Endodermal cell (in vitro differentiated cells): ENCODE results near the gene TMEM205. TPM values are rescaled to one million over a fixed set of nuclear protein-coding genes. Genes with fewer than 3 reads are reported as not detected.
"Not testable (repeated sequence)": the region's sequence is repeated elsewhere in the genome, so short reads cannot be mapped to it uniquely, and the experiment has no call there.

Experiments
- DNase-seq: peaks from one replicate; pipeline ENCODE4 v3.0.0-alpha.2; 2017
- H3K27ac ChIP-seq: 2 replicates; pipeline ENCODE4 v1.5.1; 2013; ENCODE audit warnings: mild to moderate bottlenecking, low read depth, low read length, moderate library complexity
- H3K27me3 ChIP-seq: 2 replicates; pipeline ENCODE4 v1.6.1; 2013; ENCODE audit warnings: mild to moderate bottlenecking, low read length, moderate library complexity; ENCODE audit not compliant: insufficient read depth, control insufficient read depth, poor library complexity, severe bottlenecking
- H3K36me3 ChIP-seq: 2 replicates; pipeline ENCODE4 v1.7.0; 2013; ENCODE audit warnings: mild to moderate bottlenecking, low read length, moderate library complexity; ENCODE audit not compliant: control insufficient read depth, insufficient read depth
- H3K4me1 ChIP-seq: one replicate; pipeline ENCODE4 v1.7.0; 2013; ENCODE audit warnings: low read length; ENCODE audit not compliant: control insufficient read depth, insufficient read depth
- H3K4me3 ChIP-seq: 2 replicates; pipeline ENCODE4 v1.5.1; 2013; ENCODE audit warnings: mild to moderate bottlenecking, low read length, moderate library complexity
- H3K9ac ChIP-seq: 2 replicates; pipeline ENCODE4 v1.6.1; 2013; ENCODE audit warnings: mild to moderate bottlenecking, low read length, moderate library complexity; ENCODE audit not compliant: poor library complexity, severe bottlenecking; ENCODE audit errors: extremely low read depth
- H3K9me3 ChIP-seq: 2 replicates; pipeline ENCODE4 v1.6.1; 2013; ENCODE audit warnings: mild to moderate bottlenecking, low read length, moderate library complexity; ENCODE audit not compliant: control insufficient read depth
- H3K27ac Mint-ChIP-seq: 2 replicates; pipeline ENCODE4 v1.8.0; 2020; ENCODE audit warnings: mixed read lengths
- H3K27me3 Mint-ChIP-seq: 2 replicates; pipeline ENCODE4 v1.8.0; 2021; ENCODE audit warnings: mild to moderate bottlenecking, mixed read lengths; ENCODE audit not compliant: insufficient read depth
- H3K36me3 Mint-ChIP-seq: 2 replicates; pipeline ENCODE4 v1.8.0; 2020; ENCODE audit warnings: low read depth, mixed read lengths
- H3K4me1 Mint-ChIP-seq: 2 replicates; pipeline ENCODE4 v1.8.0; 2020; ENCODE audit warnings: mixed read lengths
- H3K4me3 Mint-ChIP-seq: 2 replicates; pipeline ENCODE4 v1.8.0; 2020; ENCODE audit warnings: mild to moderate bottlenecking, moderate library complexity, mixed read lengths
- H3K9me3 Mint-ChIP-seq: 2 replicates; pipeline ENCODE4 v1.8.0; 2020; ENCODE audit warnings: mild to moderate bottlenecking, mixed read lengths
- WGBS, 2 experiments: methylation state at CpG; one replicate each; pipeline versions ENCODE4 v1.1.5 to v1.1.7; 2013; ENCODE audit warnings: missing lambda C conversion rate in 2 of 2, mixed read lengths in 1 of 2; ENCODE audit not compliant: insufficient coverage in 1 of 2, insufficient read length in 1 of 2; 5-methylcytosine and 5-hydroxymethylcytosine counted together
- total RNA-seq, 2 donors: library from RNA; stranded (reverse); fragmentation: NEBNext Ultra II Directional in 1 of 2; extraction: Animal tissue kit (Norgen Biotek cat#: 25700) in 1 of 2; gene quantifications; 2 replicates in 1 of 2; 3 replicates in 1 of 2; pipeline ENCODE4 v1.2.1, GENCODE V29; 2021
- TF ChIP-seq, protein P1 (sequence below): fragments of 200-600 bp; sonication (generic); conservative IDR thresholded peaks from 2 replicates; pipeline ENCODE4 v1.5.0; 2021; ENCODE audit warnings: antibody characterized with exemption, mild to moderate bottlenecking

TMEM205 gene
- total RNA-seq, 2 donors from 2014 or later = 58.2 to 58.9 TPM

DNA sequence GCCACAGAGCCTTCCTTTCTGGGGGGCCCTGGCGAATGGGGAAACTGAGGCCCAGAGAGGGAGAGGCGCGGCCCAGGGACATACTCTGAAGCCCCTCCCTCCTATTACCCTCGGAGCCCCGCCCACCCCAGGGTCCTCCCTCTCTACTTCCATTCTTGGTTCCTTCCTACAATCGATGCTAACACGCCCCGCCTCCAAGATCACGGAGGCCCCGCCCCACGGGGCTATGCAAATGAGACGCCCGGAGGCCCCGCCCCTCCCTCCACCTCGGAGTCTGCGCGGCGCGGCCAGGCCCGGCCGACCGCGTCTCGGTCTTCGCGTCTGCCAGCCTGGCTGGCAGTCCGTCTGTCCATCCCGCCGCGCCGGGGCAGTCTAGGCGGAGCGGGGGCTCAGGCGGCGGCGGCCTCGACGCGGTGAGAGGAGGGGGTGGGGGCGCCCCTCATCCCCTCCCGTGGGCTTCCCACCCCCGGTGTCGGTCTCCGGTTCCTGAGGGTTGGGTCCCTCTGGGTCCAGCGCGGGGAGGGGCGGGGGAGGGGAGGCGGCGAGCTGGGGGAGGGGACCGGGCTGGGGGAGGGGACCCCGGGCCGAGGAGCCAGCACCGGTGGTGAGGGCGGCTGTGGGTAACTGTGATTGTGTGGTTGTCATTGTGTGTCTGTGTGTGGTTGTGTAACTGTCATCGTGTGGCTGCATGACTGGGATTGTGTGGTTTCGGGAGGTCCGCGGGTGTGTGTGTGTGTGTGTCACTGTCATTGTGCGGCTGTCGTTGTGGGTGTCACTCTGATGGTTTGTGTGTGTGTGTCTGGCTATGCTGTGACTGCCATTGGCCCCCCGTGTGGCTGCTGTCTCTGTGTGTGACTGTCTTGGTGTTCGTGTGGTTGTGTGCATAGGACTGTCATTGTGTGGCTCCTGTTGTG is 9.3 kb upstream of the TMEM205 start, which contains the start of gene PLPPR2:
TSS of gene PLPPR2 (plus strand) at position 273 of the 914 bp plus-strand sequence. CDS start 2,242 bp downstream, outside the sequence.
- Histone ChIP-seq H3K36me3 (no peaks in the 10 kb centered on the region), H3K9me3 (no peaks in the 10 kb centered on the region), H3K27me3 (peaks cover 7% of the 10 kb centered on the region), H3K4me3 (peak within 1 kb of the TSS; percentile 71), H3K4me1 (no peaks in the 10 kb centered on the region), H3K9ac (no peak within 1 kb of the TSS), H3K27ac (no peak within 1 kb of the TSS)
- Mint-ChIP-seq H3K4me3 (peak within 1 kb of the TSS; percentile 44), H3K27ac (no peak within 1 kb of the TSS), H3K27me3 (peaks cover 67% of the 10 kb centered on the region), H3K9me3 (no peaks in the 10 kb centered on the region), H3K36me3 (no peaks in the 10 kb centered on the region), H3K4me1 (peaks cover 4% of the 10 kb centered on the region)
- peak; percentile 98 for DNase-seq
- 13 to 40% methylated on average over 4 to 52 of the region's 62 CpGs for WGBS, 2 experiments
- TF ChIP-seq, protein P1, sequence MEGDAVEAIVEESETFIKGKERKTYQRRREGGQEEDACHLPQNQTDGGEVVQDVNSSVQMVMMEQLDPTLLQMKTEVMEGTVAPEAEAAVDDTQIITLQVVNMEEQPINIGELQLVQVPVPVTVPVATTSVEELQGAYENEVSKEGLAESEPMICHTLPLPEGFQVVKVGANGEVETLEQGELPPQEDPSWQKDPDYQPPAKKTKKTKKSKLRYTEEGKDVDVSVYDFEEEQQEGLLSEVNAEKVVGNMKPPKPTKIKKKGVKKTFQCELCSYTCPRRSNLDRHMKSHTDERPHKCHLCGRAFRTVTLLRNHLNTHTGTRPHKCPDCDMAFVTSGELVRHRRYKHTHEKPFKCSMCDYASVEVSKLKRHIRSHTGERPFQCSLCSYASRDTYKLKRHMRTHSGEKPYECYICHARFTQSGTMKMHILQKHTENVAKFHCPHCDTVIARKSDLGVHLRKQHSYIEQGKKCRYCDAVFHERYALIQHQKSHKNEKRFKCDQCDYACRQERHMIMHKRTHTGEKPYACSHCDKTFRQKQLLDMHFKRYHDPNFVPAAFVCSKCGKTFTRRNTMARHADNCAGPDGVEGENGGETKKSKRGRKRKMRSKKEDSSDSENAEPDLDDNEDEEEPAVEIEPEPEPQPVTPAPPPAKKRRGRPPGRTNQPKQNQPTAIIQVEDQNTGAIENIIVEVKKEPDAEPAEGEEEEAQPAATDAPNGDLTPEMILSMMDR = no peak

- H3K9me3 ChIP-seq, H3K4me1 ChIP-seq, H3K4me3 ChIP-seq, H3K9me3 Mint-ChIP-seq, H3K4me3 Mint-ChIP-seq, H3K36me3 ChIP-seq, H3K27ac Mint-ChIP-seq, H3K27me3 ChIP-seq, DNase-seq, H3K36me3 Mint-ChIP-seq, H3K9ac ChIP-seq, H3K27ac ChIP-seq, H3K4me1 Mint-ChIP-seq: not testable (repeated sequence)
- peaks cover 57% of the 10 kb centered on the region for H3K27me3 Mint-ChIP-seq
- WGBS, 2 experiments = 89 to 98% methylated on average over 4 of the region's 4 CpGs
Observed at GRCh38 chr19:11354102-11354501, 8.0 kb upstream of the TMEM205 start.

DNA sequence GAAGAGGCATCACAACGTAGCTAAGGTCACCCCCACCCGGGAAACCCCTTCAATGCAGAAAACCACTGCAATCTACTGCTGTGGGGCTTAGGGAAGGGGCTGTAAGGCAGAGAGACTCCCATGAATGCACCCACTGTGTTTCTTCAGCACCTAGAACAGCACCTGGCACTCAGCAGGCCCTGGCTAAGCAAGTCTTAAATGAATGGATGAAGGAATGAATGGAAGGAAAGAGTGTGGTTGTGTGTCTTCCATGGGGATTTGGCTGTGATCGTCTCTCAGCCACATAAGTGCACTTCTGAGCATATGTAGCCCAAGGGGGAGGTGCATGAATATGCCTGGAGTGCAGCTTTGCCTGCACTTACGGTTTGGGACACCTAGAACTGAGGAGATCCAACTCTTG is 3.1 kb upstream of the TMEM205 start:
- Histone ChIP-seq H3K4me3 (no peak overlapping the region), H3K9ac (no peak overlapping the region), H3K27ac (no peak overlapping the region), H3K36me3 (no peaks in the 10 kb centered on the region), H3K4me1 (peaks cover 3% of the 10 kb centered on the region), H3K9me3 (no peaks in the 10 kb centered on the region), H3K27me3 (no peaks in the 10 kb centered on the region)
- TF ChIP-seq, protein P1 = no peak
- H3K27me3 Mint-ChIP-seq = peaks cover 24% of the 10 kb centered on the region
- no peak overlapping the region for H3K27ac Mint-ChIP-seq
- H3K4me3 Mint-ChIP-seq = no peak overlapping the region
- 85 to 91% methylated on average over 3 to 4 of the region's 4 CpGs for WGBS, 2 experiments
- H3K4me1 Mint-ChIP-seq = peaks cover 12% of the 10 kb centered on the region
- H3K36me3 Mint-ChIP-seq = no peaks in the 10 kb centered on the region
- DNase-seq = no peak
- H3K9me3 Mint-ChIP-seq = peaks cover 11% of the 10 kb centered on the region
